ENCODE results near the gene OPCML. TPM values are rescaled to one million over a fixed set of nuclear protein-coding genes. Genes with fewer than 3 reads are reported as not detected.

Gene OPCML
- total and polyA plus RNA-seq, 12 donors = under 0.01 to 1.2 (median 0.39) TPM

DNA sequence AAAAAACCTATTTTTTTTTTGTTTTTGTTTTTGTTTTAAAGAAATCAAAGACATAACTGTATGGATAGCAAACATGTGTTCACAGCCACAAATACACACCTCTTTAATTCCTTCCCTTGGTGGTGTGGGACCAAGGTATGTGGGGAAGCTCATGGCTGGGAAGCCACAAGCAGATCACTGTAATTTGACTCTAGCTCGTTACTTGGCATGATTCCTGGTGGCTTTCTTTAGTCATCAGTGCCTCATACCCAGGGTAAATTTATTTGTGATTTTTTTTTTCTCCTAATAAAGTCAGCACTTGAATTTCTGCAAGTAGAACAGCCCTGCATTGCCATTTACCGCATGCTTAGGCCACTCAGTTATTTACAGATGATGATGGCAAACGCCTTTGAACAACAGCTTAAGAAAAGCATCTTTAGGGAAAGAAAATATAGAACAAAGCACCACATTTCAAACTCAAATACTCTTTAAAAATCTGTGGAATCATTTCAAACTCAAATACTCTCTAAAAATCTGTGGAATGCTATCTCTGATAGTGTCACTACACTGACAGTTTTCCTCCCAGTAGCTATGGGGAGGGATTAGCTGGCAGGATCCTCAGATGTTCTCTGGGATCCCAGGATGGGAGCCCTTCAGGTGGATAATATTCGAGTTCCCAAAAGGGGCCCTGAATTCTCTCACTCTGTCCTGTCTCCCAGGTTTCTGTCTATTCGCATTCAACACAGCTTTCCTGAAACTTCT is 687.2 kb downstream of the OPCML start:
- H3K4me3 ChIP-seq = no peak overlapping the region
- no peak overlapping the region for H3K27ac ChIP-seq
- TF ChIP-seq, protein P1, sequence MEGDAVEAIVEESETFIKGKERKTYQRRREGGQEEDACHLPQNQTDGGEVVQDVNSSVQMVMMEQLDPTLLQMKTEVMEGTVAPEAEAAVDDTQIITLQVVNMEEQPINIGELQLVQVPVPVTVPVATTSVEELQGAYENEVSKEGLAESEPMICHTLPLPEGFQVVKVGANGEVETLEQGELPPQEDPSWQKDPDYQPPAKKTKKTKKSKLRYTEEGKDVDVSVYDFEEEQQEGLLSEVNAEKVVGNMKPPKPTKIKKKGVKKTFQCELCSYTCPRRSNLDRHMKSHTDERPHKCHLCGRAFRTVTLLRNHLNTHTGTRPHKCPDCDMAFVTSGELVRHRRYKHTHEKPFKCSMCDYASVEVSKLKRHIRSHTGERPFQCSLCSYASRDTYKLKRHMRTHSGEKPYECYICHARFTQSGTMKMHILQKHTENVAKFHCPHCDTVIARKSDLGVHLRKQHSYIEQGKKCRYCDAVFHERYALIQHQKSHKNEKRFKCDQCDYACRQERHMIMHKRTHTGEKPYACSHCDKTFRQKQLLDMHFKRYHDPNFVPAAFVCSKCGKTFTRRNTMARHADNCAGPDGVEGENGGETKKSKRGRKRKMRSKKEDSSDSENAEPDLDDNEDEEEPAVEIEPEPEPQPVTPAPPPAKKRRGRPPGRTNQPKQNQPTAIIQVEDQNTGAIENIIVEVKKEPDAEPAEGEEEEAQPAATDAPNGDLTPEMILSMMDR (IDR thresholded peaks at IDR 0.05) = no peak
- no peaks in the 10 kb centered on the region for H3K9me3 ChIP-seq
- H3K36me3 ChIP-seq = no peaks in the 10 kb centered on the region
- DNase-seq (no peak), ATAC-seq (no peak)
- intact Hi-C loops (cut with DNase I) = no loop called here
- peaks cover 0 to 4% (median 0%) of the 10 kb centered on the region in 9 donors for H3K4me1 ChIP-seq
- 68 to 70% methylated on average over 5 of the region's 5 CpGs for WGBS, 2 donors
- H3K27me3 ChIP-seq = peaks cover 0 to 8% (median 0%) of the 10 kb centered on the region in 7 donors

DNA sequence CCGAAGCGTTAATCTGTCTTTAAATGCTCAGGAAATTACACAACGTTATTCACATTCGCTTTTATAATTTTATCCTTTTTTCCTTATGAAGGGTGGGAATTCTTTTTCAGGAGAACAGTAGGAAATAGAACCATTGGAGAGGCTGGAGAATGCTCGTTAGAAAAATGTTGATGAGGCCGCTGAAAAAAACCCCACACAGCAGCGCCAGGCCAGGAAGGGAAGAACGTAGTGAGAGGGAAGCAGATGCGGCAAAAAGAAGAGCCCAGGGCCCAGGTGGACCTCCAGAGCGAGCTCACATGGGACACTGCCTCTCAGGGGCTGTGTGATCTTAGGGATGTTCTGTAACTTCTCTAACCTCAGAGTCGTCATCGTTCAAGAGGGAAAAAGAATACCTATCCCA is 691.6 kb downstream of the OPCML start:
- Histone ChIP-seq H3K9me3 (peaks cover 0 to 11% (median 0%) of the 10 kb centered on the region in 11 donors), H3K27me3 (no peaks in the 10 kb centered on the region), H3K4me1 (peaks cover 0 to 8% (median 0%) of the 10 kb centered on the region in 9 donors), H3K27ac (no peak overlapping the region), H3K4me3 (no peak overlapping the region), H3K36me3 (no peaks in the 10 kb centered on the region)
- intact Hi-C loops (cut with DNase I) = no loop called here
- 84 to 85% methylated on average over 12 of the region's 12 CpGs for WGBS, 2 donors
- DNase-seq (no peak), ATAC-seq (no peak)
- TF ChIP-seq, protein P1 (IDR thresholded peaks at IDR 0.05) = no peak

DNA sequence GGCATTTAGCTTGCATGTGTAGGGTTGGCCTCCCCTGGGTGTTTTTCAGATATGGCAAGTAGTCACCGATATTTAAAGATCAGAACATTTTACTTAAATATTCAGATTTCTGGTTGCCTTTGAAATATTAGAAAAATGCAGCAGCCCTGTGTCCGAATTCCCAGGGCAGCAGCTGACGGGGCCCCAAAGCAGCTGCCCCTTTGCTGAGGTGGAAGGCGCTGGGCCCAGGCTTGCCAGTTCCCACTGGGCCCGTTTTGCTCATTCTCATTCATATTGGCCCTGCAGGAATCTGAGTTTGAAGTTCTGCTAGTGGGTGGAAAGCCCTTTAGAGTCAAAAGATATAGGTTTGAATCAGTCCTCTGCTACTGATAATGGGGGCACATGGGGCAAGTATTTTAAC is 692.1 kb downstream of the OPCML start:
- ATAC-seq = no peak
- WGBS, 2 donors = 52 to 54% methylated on average over 5 of the region's 5 CpGs

DNA sequence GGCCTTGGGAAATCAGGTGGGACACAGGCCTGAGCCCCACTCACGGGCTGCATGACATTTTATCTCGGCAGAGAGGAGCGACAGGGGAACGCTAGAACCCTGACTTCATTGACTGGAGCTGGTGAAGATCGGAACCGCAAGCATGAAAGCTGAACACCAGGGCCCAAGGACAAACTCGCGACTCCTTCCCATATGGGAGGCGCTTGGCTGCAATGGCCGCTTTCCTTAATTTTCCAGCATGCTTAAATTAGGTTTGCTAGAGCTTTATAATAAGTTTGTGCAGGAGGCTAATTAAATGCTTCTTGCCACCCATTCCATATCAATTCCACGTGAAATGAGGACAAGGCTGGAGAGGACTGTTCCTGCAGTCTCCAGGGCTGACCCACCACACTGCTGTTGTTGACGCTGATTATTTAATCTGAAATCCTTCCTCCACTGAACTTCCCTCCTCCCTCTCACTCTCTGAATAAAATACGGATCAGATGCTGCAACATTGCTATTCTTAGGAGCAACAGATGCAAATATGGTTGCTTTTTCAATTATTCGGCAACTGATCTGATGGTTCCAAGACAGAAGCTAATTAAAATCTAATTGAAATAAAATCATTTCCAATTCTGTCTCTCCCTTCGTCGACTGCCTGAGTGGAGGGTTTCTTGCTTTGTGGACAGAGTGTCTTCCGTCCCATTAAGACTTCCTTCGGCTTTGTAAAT is 692.9 kb downstream of the OPCML start:
- peaks cover 0 to 5% (median 0%) of the 10 kb centered on the region in 9 donors for H3K4me1 ChIP-seq
- ATAC-seq (no peak), DNase-seq (no peak)
- H3K27ac ChIP-seq = no peak overlapping the region
- TF ChIP-seq, protein P1 (IDR thresholded peaks at IDR 0.05) = no peak
- WGBS, 2 donors = 74 to 81% methylated on average over 18 of the region's 18 CpGs
- intact Hi-C loops (cut with DNase I) = no loop called here
- H3K4me3 ChIP-seq = no peak overlapping the region
- H3K36me3 ChIP-seq = no peaks in the 10 kb centered on the region
- no peaks in the 10 kb centered on the region for H3K27me3 ChIP-seq
- peaks cover 0 to 11% (median 0%) of the 10 kb centered on the region in 11 donors for H3K9me3 ChIP-seq

More for the DNA sequence above, 692.1 kb downstream of the OPCML start:
- H3K27me3 ChIP-seq = no peaks in the 10 kb centered on the region
- TF ChIP-seq, protein P1 (IDR thresholded peaks at IDR 0.05) = no peak
- H3K9me3 ChIP-seq = peaks cover 0 to 11% (median 0%) of the 10 kb centered on the region in 11 donors
- H3K4me1 ChIP-seq = peaks cover 0 to 7% (median 0%) of the 10 kb centered on the region in 9 donors
- intact Hi-C loops (cut with DNase I) = no loop called here
- H3K27ac ChIP-seq = no peak overlapping the region
- no peak overlapping the region for H3K4me3 ChIP-seq
- DNase-seq = no peak
- H3K36me3 ChIP-seq = no peaks in the 10 kb centered on the region
